PC-9 (cell line): ENCODE data around the gene DNAJA2. TPM values are rescaled to one million over a fixed set of nuclear protein-coding genes. Genes with fewer than 3 reads are reported as not detected.

ENCODE experiments used
- BruUV-seq: library from RNA; stranded (reverse); fragments of 400-500 nt; replicated peaks from 2 replicates; lab custom pipeline; 2021; lab: Mats Ljungman, UMichigan
- CTCF ChIA-PET: fragments of 300-600 bp; sonication (Branson Sonifier 250); formaldehyde crosslinking; loops from one replicate; lab custom pipeline; 2022; ENCODE audit warnings: antibody characterized with exemption; lab: Charles Lee
- POLR2A ChIA-PET: fragments of 300-600 bp; sonication (Branson Sonifier 250); formaldehyde crosslinking; loops from one replicate; lab custom pipeline; 2022; ENCODE audit warnings: antibody characterized with exemption; ENCODE audit not compliant: unreplicated experiment; lab: Charles Lee
- DNase-seq, 2 experiments: peaks; one replicate each; pipeline versions ENCODE4 v3.0.0 to v3.0.0-alpha.2; 2015 to 2022; ENCODE audit warnings: mixed read lengths in 1 of 2
- H2AFZ ChIP-seq: fragments of 200-600 bp; sonication (generic); 2 replicates; pipeline ENCODE4 v1.8.1; 2017; ENCODE audit warnings: antibody characterized with exemption
- H3F3A ChIP-seq: fragments of 200-600 bp; sonication (generic); 2 replicates; pipeline ENCODE4 v1.8.1; 2017; ENCODE audit warnings: antibody characterized with exemption, mild to moderate bottlenecking, low read depth; ENCODE audit not compliant: insufficient read depth
- H3K27ac ChIP-seq: fragments of 200-600 bp; sonication (generic); 2 replicates; pipeline ENCODE4 v1.6.1; 2016; ENCODE audit warnings: mixed run types
- H3K27me3 ChIP-seq: fragments of 200-600 bp; sonication (generic); 2 replicates; pipeline ENCODE4 v1.6.1; 2016; ENCODE audit warnings: low read depth, mixed run types; ENCODE audit not compliant: insufficient read depth
- H3K36me3 ChIP-seq: fragments of 200-600 bp; sonication (generic); 2 replicates; pipeline ENCODE4 v1.6.1; 2016; ENCODE audit warnings: low read depth, mixed run types
- H3K4me1 ChIP-seq: fragments of 200-600 bp; sonication (generic); replicated peaks from 2 replicates; pipeline ENCODE4 v1.6.1; 2016; ENCODE audit warnings: mixed run types; ENCODE audit not compliant: insufficient read depth
- H3K4me2 ChIP-seq: fragments of 200-600 bp; sonication (generic); 2 replicates; pipeline ENCODE4 v1.6.1; 2017; ENCODE audit warnings: mixed run types
- H3K4me3 ChIP-seq: fragments of 200-600 bp; sonication (generic); 2 replicates; pipeline ENCODE4 v1.6.1; 2016; ENCODE audit warnings: mixed run types
- H3K79me2 ChIP-seq: fragments of 200-600 bp; sonication (generic); 2 replicates; pipeline ENCODE4 v1.6.1; 2017; ENCODE audit warnings: low read depth, mixed run types
- H3K9me2 ChIP-seq: fragments of 200-600 bp; sonication (generic); 2 replicates; pipeline ENCODE4 v1.8.1; 2017; ENCODE audit warnings: mild to moderate bottlenecking; ENCODE audit not compliant: insufficient read depth
- H3K9me3 ChIP-seq: fragments of 200-600 bp; sonication (generic); 2 replicates; pipeline ENCODE4 v1.8.1; 2016; ENCODE audit warnings: low read depth; ENCODE audit not compliant: insufficient read depth
- H4K20me1 ChIP-seq: fragments of 200-600 bp; sonication (generic); 2 replicates; pipeline ENCODE4 v1.8.1; 2017; ENCODE audit not compliant: insufficient read depth
- EZH2 ChIP-seq: fragments of 200-600 bp; sonication (generic); IDR thresholded peaks from 2 replicates; pipeline ENCODE4 v1.8.0; 2017; ENCODE audit warnings: antibody characterized with exemption, low read depth
- intact Hi-C: fragments of 100-400 bp; cut with micrococcal nuclease; formaldehyde crosslinking; loops from one replicate; pipeline ENCODE4 v1.10.0; 2022; ENCODE audit not compliant: unreplicated experiment
- total RNA-seq: library from RNA; stranded (reverse); gene quantifications from 2 replicates; pipeline ENCODE4 v1.2.3, GENCODE V29; 2021
- TF ChIP-seq, protein P1 (sequence below): fragments of 200-600 bp; sonication (generic); conservative IDR thresholded peaks from 2 replicates; pipeline ENCODE4 v1.6.1; 2017; ENCODE audit warnings: mixed run types, antibody characterized with exemption, mild to moderate bottlenecking, moderate library complexity

Gene DNAJA2
- total RNA-seq, 1 experiment from 2014 or later: 89.8 TPM

DNA sequence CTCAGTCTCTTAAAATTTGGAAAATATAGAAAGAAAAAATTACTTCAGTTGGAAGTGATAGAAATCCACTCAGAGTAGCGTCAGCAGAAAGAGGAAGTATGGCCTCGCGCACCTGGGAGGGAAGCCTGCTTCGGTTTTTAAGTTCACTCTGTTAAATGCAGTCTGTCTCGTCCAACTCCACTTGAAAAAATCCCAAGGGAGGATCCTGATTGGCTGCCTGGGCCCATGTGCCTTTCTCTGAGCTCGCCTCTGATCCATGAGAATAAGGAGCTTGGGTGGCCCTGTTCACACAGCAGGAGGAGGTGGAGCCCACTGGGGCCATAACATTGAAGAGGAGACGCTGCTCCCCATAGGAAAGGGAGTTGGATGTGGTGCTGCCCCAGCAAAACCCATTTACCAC, 40.7 kb downstream of the DNAJA2 start:
- H3K4me2 ChIP-seq: no peak overlapping the region
- intact Hi-C loops: no loop called here
- peaks cover 8% of the 10 kb centered on the region; the same call in 1 of the 2 replicates for H3F3A ChIP-seq
- DNase-seq: no peak
- CTCF ChIA-PET: no interaction called here
- H3K79me2 ChIP-seq: no peaks in the 10 kb centered on the region
- H3K9me3 ChIP-seq: no peaks in the 10 kb centered on the region
- H3K4me1 ChIP-seq: no peaks in the 10 kb centered on the region
- no TSS peak for BruUV-seq
- H3K9me2 ChIP-seq: no peaks in the 10 kb centered on the region
- no peak overlapping the region for H3K27ac ChIP-seq
- no peak overlapping the region for H3K4me3 ChIP-seq
- H3K27me3 ChIP-seq: no peaks in the 10 kb centered on the region
- TF ChIP-seq, protein P1, sequence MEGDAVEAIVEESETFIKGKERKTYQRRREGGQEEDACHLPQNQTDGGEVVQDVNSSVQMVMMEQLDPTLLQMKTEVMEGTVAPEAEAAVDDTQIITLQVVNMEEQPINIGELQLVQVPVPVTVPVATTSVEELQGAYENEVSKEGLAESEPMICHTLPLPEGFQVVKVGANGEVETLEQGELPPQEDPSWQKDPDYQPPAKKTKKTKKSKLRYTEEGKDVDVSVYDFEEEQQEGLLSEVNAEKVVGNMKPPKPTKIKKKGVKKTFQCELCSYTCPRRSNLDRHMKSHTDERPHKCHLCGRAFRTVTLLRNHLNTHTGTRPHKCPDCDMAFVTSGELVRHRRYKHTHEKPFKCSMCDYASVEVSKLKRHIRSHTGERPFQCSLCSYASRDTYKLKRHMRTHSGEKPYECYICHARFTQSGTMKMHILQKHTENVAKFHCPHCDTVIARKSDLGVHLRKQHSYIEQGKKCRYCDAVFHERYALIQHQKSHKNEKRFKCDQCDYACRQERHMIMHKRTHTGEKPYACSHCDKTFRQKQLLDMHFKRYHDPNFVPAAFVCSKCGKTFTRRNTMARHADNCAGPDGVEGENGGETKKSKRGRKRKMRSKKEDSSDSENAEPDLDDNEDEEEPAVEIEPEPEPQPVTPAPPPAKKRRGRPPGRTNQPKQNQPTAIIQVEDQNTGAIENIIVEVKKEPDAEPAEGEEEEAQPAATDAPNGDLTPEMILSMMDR: no peak
- TF ChIP-seq EZH2: no peak
- H2AFZ ChIP-seq: no peak overlapping the region
- POLR2A ChIA-PET: no interaction called here
- H4K20me1 ChIP-seq: peaks cover 21% of the 10 kb centered on the region
- H3K36me3 ChIP-seq: peaks cover 16% of the 10 kb centered on the region; the same call in 1 of the 2 replicates

DNA sequence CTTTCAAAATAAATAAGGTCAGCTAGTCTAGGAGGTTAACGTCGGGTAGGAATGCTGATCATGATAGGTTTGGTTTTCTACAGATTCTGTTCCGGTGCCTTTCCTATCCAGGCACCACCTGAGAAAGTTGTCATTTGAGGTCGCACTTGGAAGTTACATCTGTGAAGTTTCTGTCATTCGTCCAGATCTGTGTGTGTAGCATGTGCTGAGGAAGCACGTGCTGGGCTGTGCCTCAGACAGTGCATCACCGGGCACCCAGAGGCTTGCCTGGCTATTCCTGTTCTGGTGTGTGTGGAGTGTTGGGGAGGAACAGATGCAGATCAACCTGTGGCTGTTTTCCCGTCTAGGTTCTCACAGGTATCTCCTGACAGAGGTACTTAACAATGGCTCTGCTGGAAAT, 42.6 kb downstream of the DNAJA2 start:
- Histone ChIP-seq H3F3A (peaks cover 12% of the 10 kb centered on the region; the same call in 1 of the 2 replicates), H3K4me3 (no peak overlapping the region), H3K27ac (no peak overlapping the region), H3K36me3 (peaks cover 16% of the 10 kb centered on the region; the same call in 1 of the 2 replicates), H3K27me3 (no peaks in the 10 kb centered on the region), H3K79me2 (no peaks in the 10 kb centered on the region), H3K9me3 (no peaks in the 10 kb centered on the region), H3K4me1 (no peaks in the 10 kb centered on the region), H2AFZ (no peak overlapping the region), H3K9me2 (no peaks in the 10 kb centered on the region), H4K20me1 (peaks cover 21% of the 10 kb centered on the region), H3K4me2 (no peak overlapping the region)
- no peak for DNase-seq
- TF ChIP-seq, protein P1: no peak
- TF ChIP-seq EZH2: no peak
- CTCF ChIA-PET: no interaction called here
- POLR2A ChIA-PET: no interaction called here
- intact Hi-C loops: no loop called here
- BruUV-seq: no TSS peak

DNA sequence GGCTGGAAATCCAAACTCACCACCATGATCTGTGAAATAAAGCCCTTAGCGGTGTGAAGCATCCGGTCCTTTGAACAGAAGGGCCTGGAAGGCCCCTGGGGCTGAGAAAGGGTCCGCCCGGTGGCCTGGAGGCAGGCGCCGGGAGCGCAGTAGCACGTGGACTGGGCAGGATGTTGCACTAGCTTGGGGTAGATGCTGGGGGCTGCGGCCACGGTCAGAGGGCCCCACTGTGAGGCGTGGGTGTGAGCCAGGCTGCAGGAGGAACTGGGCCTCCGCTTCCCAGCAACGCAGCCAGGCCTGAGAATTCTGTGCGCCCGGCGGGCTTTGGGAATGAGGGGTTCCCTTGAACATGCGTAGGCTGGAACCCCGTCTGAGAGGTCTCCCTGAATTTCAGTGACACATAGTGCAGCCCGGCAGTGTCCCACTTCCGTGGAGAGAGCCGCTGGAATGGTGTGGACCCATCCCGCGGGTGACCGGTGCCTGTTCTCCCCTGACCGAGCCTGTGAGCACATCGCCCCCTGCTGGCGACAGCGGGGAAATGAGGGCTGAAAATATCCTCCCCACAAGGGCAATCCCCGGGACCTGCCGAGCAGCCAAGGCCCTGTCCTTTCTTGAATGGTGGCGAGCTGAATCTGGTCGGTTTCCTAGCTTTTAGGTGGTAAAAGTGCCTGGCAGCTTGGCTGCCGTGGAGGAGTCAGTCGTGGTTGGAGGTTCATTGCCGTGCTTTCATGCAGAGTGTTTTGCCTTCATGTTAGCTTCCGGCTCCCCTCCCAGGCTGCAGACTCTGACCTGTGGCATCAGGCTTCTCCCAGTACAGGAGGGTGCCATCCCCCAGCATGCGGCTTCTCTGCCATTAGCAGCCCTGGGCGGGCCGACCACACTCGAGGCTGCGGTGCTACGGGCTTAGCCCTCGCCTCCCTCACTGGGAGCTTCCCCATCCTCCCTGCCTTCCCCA, 43.8 kb downstream of the DNAJA2 start:
- no TSS peak for BruUV-seq
- Histone ChIP-seq H3K79me2 (no peaks in the 10 kb centered on the region), H2AFZ (no peak overlapping the region), H3K27ac (no peak overlapping the region), H3K9me3 (no peaks in the 10 kb centered on the region), H4K20me1 (peaks cover 21% of the 10 kb centered on the region), H3K4me1 (no peaks in the 10 kb centered on the region), H3K9me2 (no peaks in the 10 kb centered on the region), H3F3A (peaks cover 12% of the 10 kb centered on the region; the same call in 1 of the 2 replicates), H3K4me2 (no peak overlapping the region), H3K4me3 (no peak overlapping the region), H3K36me3 (peaks cover 21% of the 10 kb centered on the region; the same call in 1 of the 2 replicates), H3K27me3 (no peaks in the 10 kb centered on the region)
- peak in 1 of 2 experiments; percentile 58 for DNase-seq
- intact Hi-C loops: loop anchor here (1.0 kb wide), 1 partner anchor 75 kb away; no protein-coding TSS in a partner anchor
- TF ChIP-seq, protein P1: peak; percentile 91
- TF ChIP-seq EZH2: no peak
- ChIA-PET POLR2A (no interaction called here), CTCF (no interaction called here)
